ACC112 (cell line): ENCODE results near the gene LPP.

ENCODE experiments used
- H2AFZ ChIP-seq: fragments of 200-600 bp; sonication (generic); one replicate; pipeline ENCODE4 v1.6.0; 2017; ENCODE audit warnings: antibody characterized with exemption, low read length; ENCODE audit not compliant: unreplicated experiment
- H3K27ac ChIP-seq: fragments of 200-600 bp; sonication (generic); 2 replicates; pipeline ENCODE4 v1.5.1; 2014; ENCODE audit warnings: low read depth, mild to moderate bottlenecking, antibody characterized with exemption, low read length, moderate library complexity
- H3K27me3 ChIP-seq: fragments of 200-600 bp; sonication (generic); 2 replicates; pipeline ENCODE4 v1.6.1; 2014; ENCODE audit warnings: mild to moderate bottlenecking, antibody characterized with exemption, low read length, moderate library complexity, mixed read lengths; ENCODE audit not compliant: insufficient read depth
- H3K36me3 ChIP-seq: fragments of 200-600 bp; sonication (generic); 2 replicates; pipeline ENCODE4 v1.6.1; 2016; ENCODE audit warnings: mild to moderate bottlenecking, antibody characterized with exemption, low read length, moderate library complexity, mixed read lengths; ENCODE audit not compliant: insufficient read depth
- H3K4me1 ChIP-seq: fragments of 200-600 bp; sonication (generic); one replicate; pipeline ENCODE4 v1.6.1; 2016; ENCODE audit warnings: low read length, mixed read lengths; ENCODE audit not compliant: insufficient read depth, unreplicated experiment, control insufficient read depth
- H3K4me3 ChIP-seq: fragments of 200-600 bp; sonication (generic); 2 replicates; pipeline ENCODE4 v1.5.1; 2014; ENCODE audit warnings: mild to moderate bottlenecking, low read depth, low read length
- H3K79me2 ChIP-seq: fragments of 200-600 bp; sonication (generic); one replicate; pipeline ENCODE4 v1.6.0; 2016; ENCODE audit warnings: low read length; ENCODE audit not compliant: control insufficient read depth, unreplicated experiment, insufficient read depth

LPP gene

GRCh38 chr3:188446766-188447165 lies 292.8 kb downstream of the LPP start:
- H3K4me3 ChIP-seq, result no peak overlapping the region
- no peaks in the 10 kb centered on the region for H3K79me2 ChIP-seq

DNA sequence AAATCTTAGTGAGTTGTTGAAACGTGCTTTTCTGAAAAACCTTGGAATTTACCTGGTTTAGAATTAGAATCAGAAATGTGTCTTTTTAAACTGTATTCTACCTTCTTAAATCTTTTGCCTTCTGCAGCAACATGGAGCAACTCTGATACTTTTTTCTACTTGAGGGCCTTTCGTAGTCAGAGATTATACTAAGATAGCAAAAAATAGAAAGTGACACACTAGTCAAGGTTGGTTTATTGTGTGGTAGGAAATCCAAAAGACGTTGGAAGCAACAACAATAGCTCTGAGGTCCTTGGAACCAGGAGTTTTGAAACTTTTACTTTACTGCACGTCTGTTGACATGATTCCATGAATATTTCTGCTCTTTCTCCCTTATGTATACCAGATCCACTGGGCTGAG lies 294.9 kb downstream of the LPP start:
- Histone ChIP-seq H3K36me3 (no peaks in the 10 kb centered on the region), H3K79me2 (no peaks in the 10 kb centered on the region), H3K27me3 (no peaks in the 10 kb centered on the region), H3K27ac (no peak overlapping the region), H3K4me1 (no peaks in the 10 kb centered on the region), H3K4me3 (no peak overlapping the region), H2AFZ (no peak overlapping the region)

More at GRCh38 chr3:188446766-188447165, 292.8 kb downstream of the LPP start:
- Histone ChIP-seq H3K4me1 (no peaks in the 10 kb centered on the region), H3K27ac (no peak overlapping the region), H2AFZ (no peak overlapping the region), H3K36me3 (0 out of 2 replicates have a peak, but pooled peaks cover 10% of the 10 kb centered on the region), H3K27me3 (no peaks in the 10 kb centered on the region)

- Histone ChIP-seq H3K27me3 (no peaks in the 10 kb centered on the region), H2AFZ (no peak overlapping the region), H3K36me3 (no peaks in the 10 kb centered on the region), H3K4me3 (no peak overlapping the region), H3K79me2 (no peaks in the 10 kb centered on the region), H3K27ac (no peak overlapping the region), H3K4me1 (no peaks in the 10 kb centered on the region)
Observed at GRCh38 chr3:188449421-188449820, 295.5 kb downstream of the LPP start.

GRCh38 chr3:188452158-188452772 lies 298.3 kb downstream of the LPP start:
- Histone ChIP-seq H3K27me3 (no peaks in the 10 kb centered on the region), H3K4me3 (no peak overlapping the region), H3K4me1 (peaks cover 4% of the 10 kb centered on the region), H3K36me3 (no peaks in the 10 kb centered on the region), H3K27ac (no peak overlapping the region), H3K79me2 (no peaks in the 10 kb centered on the region), H2AFZ (no peak overlapping the region)

GRCh38 chr3:188453431-188454384 lies 299.8 kb downstream of the LPP start:
- Histone ChIP-seq H2AFZ (no peak overlapping the region), H3K27me3 (no peaks in the 10 kb centered on the region), H3K4me3 (no peak overlapping the region), H3K79me2 (no peaks in the 10 kb centered on the region), H3K4me1 (peaks cover 4% of the 10 kb centered on the region), H3K27ac (no peak overlapping the region), H3K36me3 (no peaks in the 10 kb centered on the region)

GRCh38 chr3:188455748-188456147 lies 301.8 kb downstream of the LPP start:
- Histone ChIP-seq H3K79me2 (no peaks in the 10 kb centered on the region), H3K36me3 (no peaks in the 10 kb centered on the region), H2AFZ (no peak overlapping the region), H3K4me1 (peaks cover 4% of the 10 kb centered on the region), H3K27me3 (no peaks in the 10 kb centered on the region), H3K27ac (no peak overlapping the region), H3K4me3 (no peak overlapping the region)

- no peak overlapping the region for H3K4me3 ChIP-seq
- H2AFZ ChIP-seq, result no peak overlapping the region
- peaks cover 4% of the 10 kb centered on the region for H3K4me1 ChIP-seq
- no peak overlapping the region for H3K27ac ChIP-seq
- no peaks in the 10 kb centered on the region for H3K79me2 ChIP-seq
- no peaks in the 10 kb centered on the region for H3K36me3 ChIP-seq
- H3K27me3 ChIP-seq, result no peaks in the 10 kb centered on the region
Observed at GRCh38 chr3:188458756-188459155, 304.8 kb downstream of the LPP start.

GRCh38 chr3:188465311-188465710 lies 311.4 kb downstream of the LPP start:
- Histone ChIP-seq H3K27ac (no peak overlapping the region), H3K27me3 (no peaks in the 10 kb centered on the region)

GRCh38 chr3:188468196-188468595 lies 314.2 kb downstream of the LPP start:
- H2AFZ ChIP-seq, result no peak overlapping the region
- peak overlapping the region; percentile 93 for H3K27ac ChIP-seq
- peaks cover 12% of the 10 kb centered on the region for H3K36me3 ChIP-seq
- H3K27me3 ChIP-seq, result no peaks in the 10 kb centered on the region
- no peaks in the 10 kb centered on the region for H3K79me2 ChIP-seq
- peaks cover 21% of the 10 kb centered on the region for H3K4me1 ChIP-seq
- no peak overlapping the region for H3K4me3 ChIP-seq

More at GRCh38 chr3:188465311-188465710, 311.4 kb downstream of the LPP start:
- Histone ChIP-seq H3K4me3 (no peak overlapping the region), H3K4me1 (peaks cover 9% of the 10 kb centered on the region), H3K36me3 (peaks cover 8% of the 10 kb centered on the region), H3K79me2 (no peaks in the 10 kb centered on the region), H2AFZ (no peak overlapping the region)

DNA sequence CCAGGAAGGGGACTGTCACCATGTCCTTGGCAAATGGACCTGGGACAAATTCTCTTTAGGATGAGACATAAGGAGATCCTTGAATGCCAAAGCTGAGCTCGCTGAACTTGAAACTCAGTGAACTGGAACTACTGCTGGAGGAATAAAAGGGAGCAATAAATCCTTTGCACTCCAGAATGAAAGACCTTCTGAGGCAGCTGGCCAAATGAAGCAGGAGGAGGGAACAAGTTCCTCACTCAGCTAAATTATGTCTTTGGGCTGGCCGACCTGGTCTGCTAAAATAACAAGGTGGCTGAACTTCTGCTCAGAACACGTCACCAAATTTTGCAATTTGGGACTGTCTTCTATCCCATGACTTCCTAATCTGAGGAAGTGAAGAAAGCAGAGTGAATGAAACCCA lies 314.7 kb downstream of the LPP start:
- Histone ChIP-seq H3K27me3 (no peaks in the 10 kb centered on the region), H3K27ac (peak overlapping the region; percentile 93), H3K36me3 (peaks cover 12% of the 10 kb centered on the region), H3K4me1 (peaks cover 21% of the 10 kb centered on the region), H2AFZ (no peak overlapping the region), H3K4me3 (no peak overlapping the region), H3K79me2 (no peaks in the 10 kb centered on the region)
